ENCODE data around the gene C8A.

DNA sequence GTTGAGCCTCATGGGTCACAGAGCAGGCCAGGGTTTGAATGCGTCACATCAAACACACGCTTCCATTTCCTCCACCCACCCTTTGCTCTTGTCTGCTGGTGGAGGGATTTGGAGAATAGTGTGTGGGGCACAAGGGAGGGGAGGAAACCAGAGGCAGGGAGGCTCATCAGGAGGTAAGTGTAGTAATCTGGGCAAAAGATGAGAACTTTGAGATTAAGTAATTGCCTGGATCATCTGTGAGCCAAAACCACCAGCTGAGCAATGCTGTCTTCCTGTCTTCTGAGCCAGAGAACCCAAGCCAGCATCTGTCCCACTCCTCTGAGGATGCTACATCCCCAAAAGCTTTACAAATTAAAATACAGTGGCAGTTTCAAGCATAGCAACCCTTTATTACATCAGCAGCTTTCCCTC, 66.0 kb downstream of the C8A start:
- TF ChIP-seq, protein P1, sequence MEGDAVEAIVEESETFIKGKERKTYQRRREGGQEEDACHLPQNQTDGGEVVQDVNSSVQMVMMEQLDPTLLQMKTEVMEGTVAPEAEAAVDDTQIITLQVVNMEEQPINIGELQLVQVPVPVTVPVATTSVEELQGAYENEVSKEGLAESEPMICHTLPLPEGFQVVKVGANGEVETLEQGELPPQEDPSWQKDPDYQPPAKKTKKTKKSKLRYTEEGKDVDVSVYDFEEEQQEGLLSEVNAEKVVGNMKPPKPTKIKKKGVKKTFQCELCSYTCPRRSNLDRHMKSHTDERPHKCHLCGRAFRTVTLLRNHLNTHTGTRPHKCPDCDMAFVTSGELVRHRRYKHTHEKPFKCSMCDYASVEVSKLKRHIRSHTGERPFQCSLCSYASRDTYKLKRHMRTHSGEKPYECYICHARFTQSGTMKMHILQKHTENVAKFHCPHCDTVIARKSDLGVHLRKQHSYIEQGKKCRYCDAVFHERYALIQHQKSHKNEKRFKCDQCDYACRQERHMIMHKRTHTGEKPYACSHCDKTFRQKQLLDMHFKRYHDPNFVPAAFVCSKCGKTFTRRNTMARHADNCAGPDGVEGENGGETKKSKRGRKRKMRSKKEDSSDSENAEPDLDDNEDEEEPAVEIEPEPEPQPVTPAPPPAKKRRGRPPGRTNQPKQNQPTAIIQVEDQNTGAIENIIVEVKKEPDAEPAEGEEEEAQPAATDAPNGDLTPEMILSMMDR (optimal IDR thresholded peaks at IDR 0.05 in 1 of 3, IDR thresholded peaks at IDR 0.05 in 1 of 3, conservative IDR thresholded peaks at IDR 0.05 in 1 of 3; ENCODE audit: extremely low read depth in 1 of 3, insufficient read depth in 2 of 3, low read length in 3 of 3): no peak
- no peak for TF ChIP-seq EZH2 (IDR thresholded peaks at IDR 0.05; ENCODE audit: low read length)

Data from keratinocyte (primary cell).